Measurements from ENCODE around the gene KCNH6.
A peak's percentile ranks its signal among the peaks of the same experiment; 100 is the strongest.

The KCNH6 gene

GRCh38 chr17:63489291-63489690 is 33.9 kb upstream of the KCNH6 start:
- no peak for DNase-seq

DNA sequence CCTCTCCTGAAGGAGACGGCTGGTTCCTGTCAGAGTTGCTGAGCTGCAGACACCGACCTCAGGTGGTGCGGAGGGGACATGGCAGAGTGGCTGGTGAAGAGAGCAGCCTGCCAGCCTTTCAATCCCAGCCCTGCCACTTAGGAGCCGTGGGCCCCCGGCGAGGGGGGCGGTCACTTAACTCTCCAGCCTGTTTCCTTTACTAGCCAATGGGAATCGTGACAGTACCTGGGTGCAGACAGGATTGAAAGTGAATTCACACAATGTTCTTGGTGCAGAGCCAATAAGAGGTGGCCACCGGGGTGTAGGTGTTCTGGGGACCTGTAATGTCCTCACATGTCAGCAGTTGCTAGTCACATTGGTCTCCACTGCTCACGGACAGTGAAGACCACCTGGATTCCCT is 32.8 kb upstream of the KCNH6 start:
- no peak for DNase-seq

DNA sequence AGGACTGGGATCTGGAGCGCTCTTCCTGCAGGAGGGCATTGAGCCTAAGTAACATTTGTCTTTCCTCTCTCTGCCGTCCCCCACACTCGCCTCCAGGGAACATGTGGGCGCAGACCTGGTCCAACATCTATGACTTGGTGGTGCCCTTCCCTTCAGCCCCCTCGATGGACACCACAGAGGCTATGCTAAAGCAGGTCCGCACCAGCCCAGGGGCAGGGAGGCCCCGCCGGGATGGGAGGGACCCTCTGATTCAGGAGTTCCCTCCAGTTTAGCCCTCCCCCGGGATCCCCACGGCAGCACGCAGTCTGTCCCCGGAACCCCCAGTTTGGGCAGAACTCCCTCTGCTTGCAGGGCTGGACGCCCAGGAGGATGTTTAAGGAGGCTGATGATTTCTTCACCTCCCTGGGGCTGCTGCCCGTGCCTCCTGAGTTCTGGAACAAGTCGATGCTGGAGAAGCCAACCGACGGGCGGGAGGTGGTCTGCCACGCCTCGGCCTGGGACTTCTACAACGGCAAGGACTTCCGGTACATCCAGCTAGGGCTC is 32.2 kb upstream of the KCNH6 start:
- no peak for DNase-seq

GRCh38 chr17:63491413-63491812 is 31.7 kb upstream of the KCNH6 start:
- no peak for DNase-seq

GRCh38 chr17:63491977-63492618 is 31.1 kb upstream of the KCNH6 start:
- no peak for DNase-seq

GRCh38 chr17:63492940-63493339 is 30.2 kb upstream of the KCNH6 start:
- no peak for DNase-seq

DNA sequence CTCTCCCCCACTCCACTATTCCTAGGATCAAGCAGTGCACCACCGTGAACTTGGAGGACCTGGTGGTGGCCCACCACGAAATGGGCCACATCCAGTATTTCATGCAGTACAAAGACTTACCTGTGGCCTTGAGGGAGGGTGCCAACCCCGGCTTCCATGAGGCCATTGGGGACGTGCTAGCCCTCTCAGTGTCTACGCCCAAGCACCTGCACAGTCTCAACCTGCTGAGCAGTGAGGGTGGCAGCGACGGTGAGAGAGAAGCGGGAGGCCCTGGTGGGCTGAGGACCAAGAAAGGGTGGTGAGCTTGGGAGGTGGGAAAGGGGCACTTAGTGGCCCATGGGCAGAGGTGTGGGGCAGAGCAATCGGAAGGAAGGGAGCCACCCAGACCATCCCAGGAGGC is 29.7 kb upstream of the KCNH6 start:
- DNase-seq, result no peak

GRCh38 chr17:63494300-63494928 is 28.7 kb upstream of the KCNH6 start:
- no peak for DNase-seq

GRCh38 chr17:63495491-63495890 is 27.7 kb upstream of the KCNH6 start:
- no peak for DNase-seq

- no peak for DNase-seq
Measured at GRCh38 chr17:63496177-63496576, 27.0 kb upstream of the KCNH6 start.

- DNase-seq, result no peak
Measured at GRCh38 chr17:63496663-63497400, 26.3 kb upstream of the KCNH6 start.

- DNase-seq, result peak; percentile 16
Measured at GRCh38 chr17:63497708-63498483, 25.3 kb upstream of the KCNH6 start.

- DNase-seq, result no peak
Measured at GRCh38 chr17:63498626-63499195, 24.4 kb upstream of the KCNH6 start.

DNA sequence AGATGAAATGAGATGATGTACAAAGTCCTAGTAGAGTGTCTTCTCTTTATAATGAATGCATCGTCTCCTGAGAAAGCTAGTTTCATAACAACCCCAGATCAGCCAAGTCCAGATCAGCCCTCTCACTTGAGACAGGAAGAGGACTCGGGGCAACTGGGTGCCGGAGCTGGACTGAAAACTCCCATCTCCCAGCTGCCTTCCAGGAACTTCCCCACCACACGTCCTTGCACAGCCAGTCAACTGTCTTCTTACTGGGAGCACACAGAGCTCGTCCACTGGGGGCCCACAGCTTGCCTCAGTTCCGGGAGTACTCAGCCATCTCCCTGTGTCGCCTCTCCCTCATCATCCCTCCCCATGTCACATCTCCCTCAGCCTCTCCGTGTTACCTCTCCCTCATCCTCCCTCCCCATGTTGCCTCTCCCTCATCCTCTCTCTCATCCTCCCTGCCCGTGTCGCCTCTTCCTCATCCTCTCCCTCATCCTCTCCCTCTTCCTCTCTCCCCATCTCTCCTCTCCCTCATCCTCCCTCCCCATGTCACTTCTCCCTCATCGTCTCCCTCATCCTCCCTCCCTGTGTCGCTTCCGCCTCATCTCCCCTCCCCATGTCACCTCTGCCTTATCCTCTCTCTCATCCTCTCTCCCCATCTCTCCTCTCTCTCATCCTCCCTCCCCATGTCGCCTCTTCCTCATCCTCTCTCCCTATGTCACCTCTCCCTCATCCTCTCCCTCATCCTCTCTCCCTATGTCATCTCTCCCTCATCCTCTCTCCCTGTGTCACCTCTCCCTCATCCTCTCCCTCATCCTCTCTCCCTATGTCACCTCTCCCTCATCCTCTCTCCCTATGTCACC is 22.4 kb upstream of the KCNH6 start:
- DNase-seq, result no peak

- no peak for DNase-seq
Measured at GRCh38 chr17:63503341-63503705, 19.8 kb upstream of the KCNH6 start.

DNA sequence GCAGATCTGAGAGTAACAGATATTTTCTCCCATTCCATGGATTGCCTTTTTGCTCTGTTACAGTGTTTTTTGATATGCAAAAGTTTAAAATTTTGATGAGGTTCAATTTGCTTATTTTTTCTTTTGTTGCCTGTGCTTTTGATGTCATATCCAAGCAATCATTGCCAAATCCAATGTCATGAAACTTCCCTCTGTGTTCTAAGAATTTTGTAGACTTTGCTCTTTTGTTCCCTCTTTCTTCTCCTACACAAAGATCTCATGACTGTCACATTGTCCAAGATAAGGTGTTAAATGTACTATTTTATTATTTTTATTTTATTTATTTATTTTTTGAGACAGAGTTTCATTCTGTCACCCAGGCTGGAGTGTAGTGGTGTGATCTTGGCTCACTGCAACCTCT is 18.9 kb upstream of the KCNH6 start:
- DNase-seq, result no peak

DNA sequence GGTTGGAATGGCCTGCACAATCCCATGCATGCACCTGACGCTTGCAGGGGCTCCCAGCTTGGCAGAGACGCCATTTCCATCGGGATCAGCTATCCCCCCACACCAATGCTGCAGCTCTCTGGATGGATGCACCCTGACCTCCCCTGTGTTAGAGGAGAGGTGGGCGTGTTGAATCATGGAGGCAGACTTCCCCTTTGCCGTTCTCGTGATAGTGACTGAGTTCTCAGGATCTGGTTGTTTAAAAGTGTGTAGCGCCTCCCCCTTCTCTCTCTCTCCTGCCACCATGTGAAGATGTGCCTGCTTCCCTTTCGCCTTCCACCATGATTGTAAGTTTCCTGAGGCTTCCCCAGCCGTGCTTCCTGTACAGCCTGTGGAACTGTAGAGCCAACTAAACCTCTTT is 17.8 kb upstream of the KCNH6 start:
- DNase-seq, result no peak

- no peak for DNase-seq
Measured at GRCh38 chr17:63506627-63507026, 16.5 kb upstream of the KCNH6 start.

GRCh38 chr17:63511331-63511730 is 11.8 kb upstream of the KCNH6 start:
- no peak for DNase-seq

- DNase-seq, result no peak
Measured at GRCh38 chr17:63512388-63512787, 10.8 kb upstream of the KCNH6 start.

- DNase-seq, result no peak
Measured at GRCh38 chr17:63512896-63513644, 10.1 kb upstream of the KCNH6 start.
